GM12801 (cell line): ENCODE data around the gene SPATA20.

ENCODE experiments used
- TF ChIP-seq, protein P1 (sequence below): IDR thresholded peaks from one replicate; pipeline ENCODE4 v1.5.1; 2011; ENCODE audit warnings: control low read depth; ENCODE audit not compliant: insufficient read length; ENCODE audit errors: extremely low read depth

The SPATA20 gene

GRCh38 chr17:50538549-50539410, 8.2 kb upstream of the SPATA20 start:
- TF ChIP-seq, protein P1, sequence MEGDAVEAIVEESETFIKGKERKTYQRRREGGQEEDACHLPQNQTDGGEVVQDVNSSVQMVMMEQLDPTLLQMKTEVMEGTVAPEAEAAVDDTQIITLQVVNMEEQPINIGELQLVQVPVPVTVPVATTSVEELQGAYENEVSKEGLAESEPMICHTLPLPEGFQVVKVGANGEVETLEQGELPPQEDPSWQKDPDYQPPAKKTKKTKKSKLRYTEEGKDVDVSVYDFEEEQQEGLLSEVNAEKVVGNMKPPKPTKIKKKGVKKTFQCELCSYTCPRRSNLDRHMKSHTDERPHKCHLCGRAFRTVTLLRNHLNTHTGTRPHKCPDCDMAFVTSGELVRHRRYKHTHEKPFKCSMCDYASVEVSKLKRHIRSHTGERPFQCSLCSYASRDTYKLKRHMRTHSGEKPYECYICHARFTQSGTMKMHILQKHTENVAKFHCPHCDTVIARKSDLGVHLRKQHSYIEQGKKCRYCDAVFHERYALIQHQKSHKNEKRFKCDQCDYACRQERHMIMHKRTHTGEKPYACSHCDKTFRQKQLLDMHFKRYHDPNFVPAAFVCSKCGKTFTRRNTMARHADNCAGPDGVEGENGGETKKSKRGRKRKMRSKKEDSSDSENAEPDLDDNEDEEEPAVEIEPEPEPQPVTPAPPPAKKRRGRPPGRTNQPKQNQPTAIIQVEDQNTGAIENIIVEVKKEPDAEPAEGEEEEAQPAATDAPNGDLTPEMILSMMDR, result no peak

DNA sequence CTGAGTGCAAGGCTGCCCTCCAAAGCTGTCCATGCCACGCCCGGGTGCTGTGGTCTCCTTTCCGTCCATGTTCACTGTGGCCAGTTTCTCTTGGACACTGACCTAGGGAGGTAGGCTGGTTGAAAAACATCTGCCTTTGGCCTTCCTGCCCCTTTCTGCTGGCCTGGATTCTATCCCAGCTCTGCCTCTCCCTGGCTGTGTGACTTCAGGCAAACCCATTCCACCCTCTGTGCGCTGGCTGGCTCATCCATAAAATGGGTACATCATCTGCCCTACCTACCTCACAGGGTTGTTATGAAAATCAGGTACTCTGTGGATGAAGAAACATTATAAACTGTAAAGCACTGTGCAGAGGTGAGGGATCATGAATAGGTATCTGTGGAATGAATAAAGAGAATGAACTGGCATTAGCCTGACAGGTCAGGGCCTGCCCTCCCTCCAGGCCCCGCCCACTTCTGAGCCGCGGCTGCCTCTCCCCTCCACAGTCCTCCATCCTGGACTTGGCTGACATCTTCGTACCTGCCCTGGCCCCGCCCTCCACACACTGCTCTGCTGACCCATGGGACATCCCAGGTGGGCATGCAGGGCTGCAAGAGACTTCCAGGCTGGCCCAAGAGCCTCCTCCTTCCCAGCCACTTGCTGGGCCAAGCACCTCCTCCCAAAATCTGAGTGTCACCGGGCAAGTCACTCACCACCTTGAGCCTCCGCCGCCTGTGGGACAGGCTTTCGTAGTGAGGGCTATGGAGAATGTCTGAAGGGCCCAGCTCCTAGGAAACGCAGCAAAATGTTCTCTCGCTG, 7.0 kb upstream of the SPATA20 start:
- TF ChIP-seq, protein P1, result no peak

DNA sequence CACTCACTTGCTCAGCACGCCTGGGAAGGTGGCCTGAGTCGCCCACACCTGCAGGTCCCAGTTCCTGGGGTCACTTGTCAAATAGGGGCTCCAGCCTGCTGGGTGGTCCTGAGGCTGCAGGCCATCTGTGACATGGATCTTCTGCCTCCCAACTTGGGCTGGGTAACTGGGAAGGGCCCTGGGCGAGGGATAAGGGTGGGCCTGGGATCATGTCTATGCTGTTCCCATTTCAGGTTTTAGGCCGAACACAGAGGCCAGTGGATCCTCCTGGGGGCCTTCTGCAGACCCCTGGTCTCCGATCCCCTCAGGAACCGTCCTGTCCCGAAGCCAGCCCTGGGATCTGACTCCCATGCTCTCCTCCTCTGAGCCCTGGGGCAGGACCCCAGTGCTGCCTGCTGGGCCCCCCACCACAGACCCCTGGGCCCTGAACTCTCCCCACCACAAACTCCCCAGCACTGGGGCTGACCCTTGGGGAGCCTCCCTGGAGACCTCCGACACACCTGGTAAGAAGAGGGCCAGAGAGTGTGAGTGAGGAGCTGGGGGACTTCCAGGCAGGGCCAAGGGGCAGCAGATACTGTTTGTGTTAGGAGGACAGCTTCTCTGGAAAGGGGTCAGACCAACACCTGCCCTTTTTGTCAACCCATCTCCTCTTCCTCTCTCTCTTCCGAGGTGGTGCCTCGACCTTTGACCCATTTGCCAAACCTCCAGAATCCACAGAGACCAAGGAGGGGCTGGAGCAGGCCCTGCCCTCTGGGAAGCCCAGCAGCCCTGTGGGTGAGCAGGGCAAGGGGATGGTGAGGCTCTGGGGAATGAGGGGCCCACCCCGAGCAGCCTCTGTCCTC, 6.2 kb upstream of the SPATA20 start:
- TF ChIP-seq, protein P1, result no peak

DNA sequence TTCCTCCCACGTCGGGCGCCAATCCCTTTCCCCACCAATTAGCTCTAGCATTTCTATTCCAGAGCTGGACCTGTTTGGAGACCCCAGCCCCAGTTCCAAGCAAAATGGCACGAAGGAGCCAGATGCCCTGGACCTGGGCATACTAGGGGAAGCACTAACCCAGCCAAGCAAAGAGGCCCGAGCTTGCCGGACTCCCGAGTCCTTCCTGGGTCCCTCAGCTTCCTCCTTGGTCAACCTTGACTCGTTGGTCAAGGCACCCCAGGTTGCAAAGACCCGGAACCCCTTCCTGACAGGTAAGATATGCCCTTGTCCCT, 5.6 kb upstream of the SPATA20 start:
- TF ChIP-seq, protein P1, result no peak

DNA sequence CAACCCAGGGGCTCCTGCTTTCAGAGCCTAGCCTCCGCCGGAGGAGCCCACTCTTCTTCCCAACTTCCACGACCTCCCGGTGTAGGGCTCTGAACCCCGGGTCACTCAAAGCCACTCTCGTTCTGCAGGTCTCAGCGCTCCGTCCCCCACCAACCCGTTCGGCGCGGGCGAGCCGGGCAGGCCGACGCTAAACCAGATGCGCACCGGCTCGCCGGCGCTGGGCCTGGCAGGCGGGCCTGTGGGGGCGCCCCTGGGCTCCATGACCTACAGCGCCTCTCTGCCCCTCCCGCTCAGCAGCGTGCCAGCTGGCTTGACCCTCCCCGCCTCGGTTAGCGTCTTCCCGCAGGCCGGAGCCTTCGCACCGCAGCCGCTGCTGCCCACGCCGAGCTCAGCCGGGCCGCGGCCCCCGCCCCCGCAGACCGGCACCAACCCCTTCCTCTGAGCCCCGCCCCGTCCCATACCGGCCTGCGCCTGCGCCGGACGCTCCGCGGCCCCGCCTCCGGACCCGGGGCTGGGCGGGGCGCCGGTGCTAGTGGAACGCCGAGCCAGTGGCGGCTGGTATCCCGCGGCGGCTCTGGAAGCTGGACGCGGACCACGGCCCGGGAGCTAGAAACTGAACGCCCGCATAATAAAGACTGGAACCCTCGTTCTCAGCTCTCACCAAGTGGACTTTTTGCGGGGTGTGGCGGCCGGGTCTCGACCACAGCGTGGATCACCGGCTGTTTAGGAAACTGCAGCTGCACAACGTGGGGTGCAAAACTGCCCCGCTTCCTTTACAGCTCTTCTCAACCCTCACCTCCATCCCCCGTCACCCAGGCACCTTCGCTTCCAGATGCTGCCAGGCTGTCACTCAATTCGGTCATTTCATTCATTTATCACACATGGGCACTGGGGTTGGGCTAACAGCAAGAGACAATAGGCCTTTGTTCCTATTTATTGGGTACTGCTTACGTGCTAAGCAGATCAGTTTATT, 5.0 kb upstream of the SPATA20 start:
- TF ChIP-seq, protein P1, result no peak

DNA sequence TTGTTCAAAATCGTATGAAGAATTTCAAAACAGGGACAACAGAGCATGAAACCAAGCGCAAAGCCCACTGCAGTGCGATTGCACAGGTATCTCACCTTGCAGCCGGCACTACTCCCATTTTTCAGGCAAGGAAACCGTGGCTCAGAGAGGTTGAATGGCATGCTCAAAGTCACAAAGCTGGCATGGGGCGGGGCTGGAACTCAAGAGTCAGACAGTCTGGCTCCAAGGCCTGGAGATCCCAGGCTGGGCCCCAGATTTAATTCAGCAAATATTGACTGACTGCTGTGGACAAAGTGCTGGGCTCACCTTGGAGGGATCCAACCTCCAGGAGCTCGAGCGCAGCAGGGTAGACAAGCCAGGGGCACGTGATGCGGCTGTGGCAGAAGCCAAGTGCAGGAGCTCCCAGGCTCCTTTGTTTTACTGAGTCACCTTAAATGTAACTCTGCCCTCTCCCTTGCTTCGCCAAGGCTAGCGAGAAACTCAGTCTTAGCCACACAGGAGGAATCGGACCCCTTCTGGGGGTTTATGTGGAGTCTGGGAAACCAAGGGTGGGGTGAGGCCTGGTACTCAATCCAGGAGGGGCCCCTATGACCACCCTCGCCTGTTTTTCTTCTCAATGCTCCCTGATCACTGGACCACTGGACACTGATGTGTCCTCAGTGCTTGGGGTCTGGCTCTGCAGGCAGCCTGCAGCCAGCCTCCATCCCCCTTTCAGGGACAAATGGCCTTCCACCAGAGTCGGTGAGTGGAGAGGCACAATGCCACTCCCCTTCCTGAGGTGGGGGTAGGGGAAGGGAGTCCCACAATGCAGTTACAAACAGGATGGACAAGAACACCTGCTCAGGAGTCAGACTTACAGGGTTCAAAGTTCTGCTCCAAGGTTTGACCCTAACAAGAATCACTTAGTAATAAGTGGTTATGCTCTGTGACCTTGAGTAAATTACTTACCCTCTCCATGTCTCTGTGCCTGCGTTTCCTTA, 3.9 kb upstream of the SPATA20 start:
- TF ChIP-seq, protein P1, result no peak
